ENCODE results near the gene ZC3H12C. TPM values are rescaled to one million over a fixed set of nuclear protein-coding genes. Genes with fewer than 3 reads are reported as not detected.
"Not testable (repeated sequence)": the region's sequence is repeated elsewhere in the genome, so short reads cannot be mapped to it uniquely, and the experiment has no call there.

ZC3H12C gene
- total RNA-seq, 2 experiments from 2014 or later: not detected

GRCh38 chr11:110061296-110061695, 31.9 kb upstream of the ZC3H12C start:
- no peak overlapping the region for H3K4me3 ChIP-seq (ENCODE audit: low read depth, low read length, poor library complexity, severe bottlenecking)
- BruUV-seq (replicated peaks): no TSS peak
- intact Hi-C loops (cut with micrococcal nuclease; ENCODE audit: unreplicated experiment): no loop called here
- ChIA-PET CTCF (ENCODE audit: unreplicated experiment) (no interaction called here), POLR2A (interaction anchor here (1.3 kb wide), 1 partner anchor 16 kb away, joined by 5 read pairs; no protein-coding TSS in a partner anchor)
- no peak overlapping the region for H3K27ac ChIP-seq (ENCODE audit: low read depth, low read length, poor library complexity, severe bottlenecking)
- no peaks in the 10 kb centered on the region for H4K20me1 ChIP-seq (ENCODE audit: insufficient read depth, low read length)
- no peaks in the 10 kb centered on the region for H3K9me2 ChIP-seq (ENCODE audit: insufficient read depth, low read length)
- no peaks in the 10 kb centered on the region for H3K36me3 ChIP-seq (ENCODE audit: insufficient read depth, low read length)
- TF ChIP-seq EZH2phosphoT487 (IDR thresholded peaks at IDR 0.05; ENCODE audit: borderline replicate concordance, low read depth, low read length): no peak
- TF ChIP-seq, protein P1, sequence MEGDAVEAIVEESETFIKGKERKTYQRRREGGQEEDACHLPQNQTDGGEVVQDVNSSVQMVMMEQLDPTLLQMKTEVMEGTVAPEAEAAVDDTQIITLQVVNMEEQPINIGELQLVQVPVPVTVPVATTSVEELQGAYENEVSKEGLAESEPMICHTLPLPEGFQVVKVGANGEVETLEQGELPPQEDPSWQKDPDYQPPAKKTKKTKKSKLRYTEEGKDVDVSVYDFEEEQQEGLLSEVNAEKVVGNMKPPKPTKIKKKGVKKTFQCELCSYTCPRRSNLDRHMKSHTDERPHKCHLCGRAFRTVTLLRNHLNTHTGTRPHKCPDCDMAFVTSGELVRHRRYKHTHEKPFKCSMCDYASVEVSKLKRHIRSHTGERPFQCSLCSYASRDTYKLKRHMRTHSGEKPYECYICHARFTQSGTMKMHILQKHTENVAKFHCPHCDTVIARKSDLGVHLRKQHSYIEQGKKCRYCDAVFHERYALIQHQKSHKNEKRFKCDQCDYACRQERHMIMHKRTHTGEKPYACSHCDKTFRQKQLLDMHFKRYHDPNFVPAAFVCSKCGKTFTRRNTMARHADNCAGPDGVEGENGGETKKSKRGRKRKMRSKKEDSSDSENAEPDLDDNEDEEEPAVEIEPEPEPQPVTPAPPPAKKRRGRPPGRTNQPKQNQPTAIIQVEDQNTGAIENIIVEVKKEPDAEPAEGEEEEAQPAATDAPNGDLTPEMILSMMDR (conservative IDR thresholded peaks at IDR 0.05; ENCODE audit: low read length): no peak
- H3K9me3 ChIP-seq (ENCODE audit: low read length): no peaks in the 10 kb centered on the region
- no peak overlapping the region for H3K4me2 ChIP-seq (ENCODE audit: low read length)
- no peaks in the 10 kb centered on the region for H3K4me1 ChIP-seq (ENCODE audit: insufficient read depth, low read length, poor library complexity, severe bottlenecking)
- H2AFZ ChIP-seq (ENCODE audit: low read length): no peak overlapping the region
- DNase-seq (ENCODE audit: low spot score): no peak
- H3K79me2 ChIP-seq (ENCODE audit: insufficient read depth, low read depth, low read length): no peaks in the 10 kb centered on the region

DNA sequence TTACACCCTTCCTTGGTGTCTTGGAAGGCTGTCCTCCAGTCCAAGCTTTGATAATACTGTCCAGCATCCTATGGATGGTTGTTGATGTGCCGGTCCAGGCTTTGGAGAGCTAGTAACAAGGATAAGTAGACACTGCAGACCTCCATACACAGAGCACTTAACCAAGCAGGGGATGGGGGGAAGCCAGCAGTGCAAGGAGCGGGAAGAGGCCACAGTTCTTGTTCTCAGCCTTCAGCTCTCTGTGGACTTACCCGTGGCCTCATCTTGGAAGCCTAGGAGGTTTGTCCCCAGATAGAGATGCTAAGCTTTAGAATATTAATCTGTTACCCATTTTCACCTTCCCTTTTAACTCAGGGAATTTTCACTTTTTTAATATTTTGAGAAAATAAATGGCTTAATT, 30.9 kb upstream of the ZC3H12C start:
- Histone ChIP-seq H3K36me3 (ENCODE audit: insufficient read depth, low read length) (no peaks in the 10 kb centered on the region), H3K4me3 (ENCODE audit: low read depth, low read length, poor library complexity, severe bottlenecking) (no peak overlapping the region), H3K9me2 (ENCODE audit: insufficient read depth, low read length) (no peaks in the 10 kb centered on the region), H3K79me2 (ENCODE audit: insufficient read depth, low read depth, low read length) (no peaks in the 10 kb centered on the region), H3K4me1 (ENCODE audit: insufficient read depth, low read length, poor library complexity, severe bottlenecking) (no peaks in the 10 kb centered on the region), H3K9me3 (ENCODE audit: low read length) (no peaks in the 10 kb centered on the region), H3K4me2 (ENCODE audit: low read length) (no peak overlapping the region), H3K27ac (ENCODE audit: low read depth, low read length, poor library complexity, severe bottlenecking) (no peak overlapping the region), H4K20me1 (ENCODE audit: insufficient read depth, low read length) (no peaks in the 10 kb centered on the region), H2AFZ (ENCODE audit: low read length) (no peak overlapping the region)
- DNase-seq (ENCODE audit: low spot score): no peak
- ChIA-PET CTCF (ENCODE audit: unreplicated experiment) (no interaction called here), POLR2A (interaction anchor here (0.6 to 1.3 kb wide), 3 partner anchors 17 to 1421 kb away, joined by 3 to 5 read pairs (median 3); no protein-coding TSS in a partner anchor)
- TF ChIP-seq, protein P1 (conservative IDR thresholded peaks at IDR 0.05; ENCODE audit: low read length): no peak
- no peak for TF ChIP-seq EZH2phosphoT487 (IDR thresholded peaks at IDR 0.05; ENCODE audit: borderline replicate concordance, low read depth, low read length)
- BruUV-seq (replicated peaks): no TSS peak
- intact Hi-C loops (cut with micrococcal nuclease; ENCODE audit: unreplicated experiment): no loop called here

DNA sequence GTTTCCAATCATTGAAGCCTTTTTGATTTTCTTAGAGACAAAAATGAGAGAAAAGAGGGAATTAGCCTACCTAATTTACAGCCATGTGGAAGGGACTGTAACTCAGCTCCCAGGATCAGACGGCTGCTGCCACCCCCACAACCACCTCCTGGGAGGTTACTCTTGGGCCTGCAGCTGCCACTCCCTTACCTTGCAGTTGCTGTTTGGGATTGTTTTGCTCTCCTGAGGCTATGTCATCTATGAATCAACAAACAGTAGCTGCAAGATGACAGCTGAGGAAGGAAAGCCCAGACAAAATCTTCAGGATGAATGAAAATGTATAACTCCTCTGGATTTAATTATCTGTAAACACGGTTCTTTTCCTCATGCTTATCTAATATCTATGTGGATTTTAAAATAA, 28.0 kb upstream of the ZC3H12C start:
- BruUV-seq (replicated peaks): no TSS peak
- H3K79me2 ChIP-seq (ENCODE audit: insufficient read depth, low read depth, low read length): no peaks in the 10 kb centered on the region
- POLR2A ChIA-PET: interaction anchor here (1.1 kb wide), 1 partner anchor 10 kb away, joined by 3 read pairs; no protein-coding TSS in a partner anchor
- no peaks in the 10 kb centered on the region for H3K36me3 ChIP-seq (ENCODE audit: insufficient read depth, low read length)
- H3K4me1 ChIP-seq (ENCODE audit: insufficient read depth, low read length, poor library complexity, severe bottlenecking): no peaks in the 10 kb centered on the region
- intact Hi-C loops (cut with micrococcal nuclease; ENCODE audit: unreplicated experiment): no loop called here
- no peaks in the 10 kb centered on the region for H3K9me3 ChIP-seq (ENCODE audit: low read length)
- H4K20me1 ChIP-seq (ENCODE audit: insufficient read depth, low read length): no peaks in the 10 kb centered on the region
- no peak overlapping the region for H3K4me3 ChIP-seq (ENCODE audit: low read depth, low read length, poor library complexity, severe bottlenecking)
- H3K9me2 ChIP-seq (ENCODE audit: insufficient read depth, low read length): no peaks in the 10 kb centered on the region
- H3K27ac ChIP-seq (ENCODE audit: low read depth, low read length, poor library complexity, severe bottlenecking): no peak overlapping the region
- CTCF ChIA-PET (ENCODE audit: unreplicated experiment): no interaction called here
- DNase-seq (ENCODE audit: low spot score): no peak
- H2AFZ ChIP-seq (ENCODE audit: low read length): no peak overlapping the region
- TF ChIP-seq, protein P1 (conservative IDR thresholded peaks at IDR 0.05; ENCODE audit: low read length): no peak
- no peak for TF ChIP-seq EZH2phosphoT487 (IDR thresholded peaks at IDR 0.05; ENCODE audit: borderline replicate concordance, low read depth, low read length)
- no peak overlapping the region for H3K4me2 ChIP-seq (ENCODE audit: low read length)

- H3K79me2 ChIP-seq (ENCODE audit: insufficient read depth, low read depth, low read length); H3K4me3 ChIP-seq (ENCODE audit: low read depth, low read length, poor library complexity, severe bottlenecking); H3K36me3 ChIP-seq (ENCODE audit: insufficient read depth, low read length); intact Hi-C loops (cut with micrococcal nuclease; ENCODE audit: unreplicated experiment); H4K20me1 ChIP-seq (ENCODE audit: insufficient read depth, low read length); H3K4me1 ChIP-seq (ENCODE audit: insufficient read depth, low read length, poor library complexity, severe bottlenecking); H3K4me2 ChIP-seq (ENCODE audit: low read length); H2AFZ ChIP-seq (ENCODE audit: low read length); POLR2A ChIA-PET; DNase-seq (ENCODE audit: low spot score); H3K9me3 ChIP-seq (ENCODE audit: low read length); H3K27ac ChIP-seq (ENCODE audit: low read depth, low read length, poor library complexity, severe bottlenecking); CTCF ChIA-PET (ENCODE audit: unreplicated experiment); BruUV-seq (replicated peaks); H3K9me2 ChIP-seq (ENCODE audit: insufficient read depth, low read length): not testable (repeated sequence)
Measured at GRCh38 chr11:110068001-110068400, 25.2 kb upstream of the ZC3H12C start.
